Measurements from ENCODE around the gene FHAD1.
"Not testable (repeated sequence)": the region's sequence is repeated elsewhere in the genome, so short reads cannot be mapped to it uniquely, and the experiment has no call there.

The FHAD1 gene

GRCh38 chr1:15350151-15350550 is 103.1 kb downstream of the FHAD1 start:
- no peak for DNase-seq

DNA sequence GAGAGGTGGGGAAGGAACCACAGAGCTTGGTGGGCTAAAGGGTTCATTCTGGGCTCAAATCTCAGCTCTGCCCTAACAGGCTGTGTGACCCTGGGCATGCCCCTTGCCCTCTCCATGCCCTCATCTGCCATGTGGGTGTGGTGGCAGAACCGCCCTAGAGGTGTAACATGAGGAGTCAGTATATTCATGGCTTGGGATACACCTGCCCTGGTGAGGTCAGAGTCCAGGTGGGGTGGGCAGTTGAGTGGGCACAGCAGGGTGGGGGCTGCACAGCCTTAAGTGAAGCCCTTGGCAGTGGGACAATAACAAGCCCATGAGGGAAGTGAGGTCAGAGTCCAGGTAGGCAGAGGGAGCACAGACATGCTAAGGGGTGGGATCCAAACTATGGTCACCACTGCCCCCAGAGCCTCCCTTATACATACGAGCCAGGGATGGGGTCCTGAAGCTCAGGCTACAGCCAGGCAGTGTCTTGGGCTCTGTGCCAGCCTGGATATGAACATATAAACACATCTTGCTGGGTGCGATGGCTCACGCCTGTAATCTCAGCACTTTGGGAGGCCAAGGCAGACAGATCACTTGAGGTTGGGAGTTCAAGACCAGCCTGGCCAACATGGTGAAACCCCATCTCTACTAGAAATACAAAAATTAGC is 103.7 kb downstream of the FHAD1 start:
- no peak for DNase-seq

DNA sequence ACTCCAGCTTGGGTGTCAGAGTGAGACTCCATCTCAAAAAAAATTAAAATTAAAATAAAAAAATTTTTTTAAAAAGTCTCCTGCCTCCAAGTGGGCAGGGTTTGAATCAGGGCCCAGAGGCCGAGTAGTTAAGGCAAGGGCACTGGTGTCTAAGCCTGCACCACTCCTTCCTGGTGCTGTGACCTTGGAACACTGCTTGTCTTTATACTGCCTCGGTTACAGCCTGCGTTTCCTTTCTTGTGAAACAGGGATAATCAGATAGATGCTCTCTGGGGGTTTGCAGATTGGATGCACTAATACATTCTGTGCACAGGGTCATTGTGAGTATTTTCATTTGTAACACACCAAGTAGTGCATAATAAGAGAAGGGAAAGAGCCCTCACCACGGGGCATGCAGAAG is 104.3 kb downstream of the FHAD1 start:
- no peak for DNase-seq

DNA sequence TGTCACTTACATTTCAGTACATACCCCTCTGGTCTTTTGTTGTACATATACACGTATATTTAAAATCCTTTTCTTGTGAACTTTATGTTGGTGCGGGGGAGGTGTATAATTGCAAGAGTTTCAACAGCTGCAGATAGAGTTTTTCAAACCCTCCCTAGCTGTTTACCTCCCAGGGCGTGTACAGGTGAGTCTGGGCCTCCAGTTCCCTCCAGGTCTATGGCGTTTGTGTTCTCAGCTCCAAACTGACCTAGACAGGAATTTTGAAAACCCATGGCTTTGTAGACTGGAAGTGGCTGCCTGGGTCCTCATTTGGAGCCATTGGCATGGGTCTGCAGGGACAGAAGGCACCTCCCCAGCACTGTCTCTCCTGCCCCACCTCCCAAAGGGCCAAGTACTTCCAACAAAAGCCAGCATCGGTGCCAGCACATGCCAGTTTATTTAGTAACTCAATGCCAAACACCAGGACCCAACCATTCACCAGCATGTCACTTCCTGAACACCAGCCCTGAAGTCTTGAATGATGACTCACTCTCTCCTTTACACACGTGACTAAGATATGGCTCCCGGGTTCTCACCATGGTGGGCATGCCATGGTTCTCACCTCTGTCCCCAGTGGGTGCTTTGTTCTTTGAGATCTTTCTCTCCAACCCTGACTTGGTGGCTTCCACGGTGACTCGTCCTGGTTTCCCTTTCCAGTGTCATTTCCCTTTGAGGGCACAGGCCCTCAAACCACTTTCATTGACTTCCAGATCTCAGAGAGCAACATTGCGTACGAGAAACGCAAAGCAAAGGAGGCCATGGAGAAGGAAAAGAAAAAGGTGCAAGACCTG is 105.3 kb downstream of the FHAD1 start:
- peak; percentile 93 for DNase-seq

- DNase-seq, result peak; percentile 21
Observed at GRCh38 chr1:15353839-15354579, 107.0 kb downstream of the FHAD1 start.

DNA sequence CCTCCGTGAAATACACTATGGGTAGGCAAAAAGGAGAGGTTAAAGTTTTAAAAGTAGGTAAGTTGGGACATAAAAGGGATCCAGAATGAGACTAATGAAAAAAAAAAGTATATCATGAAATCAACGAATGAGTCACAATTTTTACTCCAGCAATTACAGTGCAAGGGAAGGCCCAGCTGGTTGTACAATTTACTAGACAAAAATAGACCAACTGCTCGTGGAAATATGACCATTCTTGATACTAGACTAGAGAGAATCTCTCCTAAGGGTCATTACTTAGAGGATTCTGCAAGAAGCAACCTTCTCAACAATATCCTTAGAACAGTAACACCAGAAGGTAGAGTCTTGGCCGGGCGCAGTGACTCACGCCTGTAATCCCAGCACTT is 107.5 kb downstream of the FHAD1 start:
- peak; percentile 46 for DNase-seq

- peak; percentile 93 for DNase-seq
Observed at GRCh38 chr1:15355968-15356625, 109.1 kb downstream of the FHAD1 start.

DNA sequence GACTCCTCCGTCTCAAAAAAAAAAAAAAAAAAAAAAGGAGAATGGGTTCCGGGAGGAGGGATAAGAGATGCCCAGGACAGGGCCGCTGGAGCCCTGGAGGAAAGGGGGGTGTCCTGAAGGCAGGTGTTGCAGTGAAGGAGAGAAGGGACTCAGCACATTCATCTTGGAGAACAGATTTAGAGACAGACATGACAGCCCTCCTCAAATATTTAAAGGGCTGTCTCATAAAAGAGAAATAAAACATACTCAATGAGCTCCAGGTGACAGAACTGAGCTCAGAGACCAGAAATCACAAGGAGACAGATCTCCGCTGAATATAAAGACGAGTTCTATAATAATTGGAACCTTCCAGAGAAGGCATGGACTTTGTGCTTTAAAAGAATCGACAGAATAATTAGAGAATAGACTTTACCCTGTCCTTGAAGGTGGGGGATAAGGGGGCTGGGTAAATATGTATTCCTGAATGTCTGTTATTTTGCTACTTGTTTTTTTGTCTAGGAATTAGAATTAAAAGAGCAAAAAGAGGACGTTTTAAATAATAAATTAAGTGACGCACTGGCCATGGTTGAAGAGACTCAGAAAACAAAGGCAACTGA is 110.7 kb downstream of the FHAD1 start:
- no peak for DNase-seq

GRCh38 chr1:15358565-15359133 is 111.6 kb downstream of the FHAD1 start:
- DNase-seq, result no peak

- no peak for DNase-seq
Observed at GRCh38 chr1:15360700-15361099, 113.7 kb downstream of the FHAD1 start.

- no peak for DNase-seq
Observed at GRCh38 chr1:15362096-15362736, 115.2 kb downstream of the FHAD1 start.

DNA sequence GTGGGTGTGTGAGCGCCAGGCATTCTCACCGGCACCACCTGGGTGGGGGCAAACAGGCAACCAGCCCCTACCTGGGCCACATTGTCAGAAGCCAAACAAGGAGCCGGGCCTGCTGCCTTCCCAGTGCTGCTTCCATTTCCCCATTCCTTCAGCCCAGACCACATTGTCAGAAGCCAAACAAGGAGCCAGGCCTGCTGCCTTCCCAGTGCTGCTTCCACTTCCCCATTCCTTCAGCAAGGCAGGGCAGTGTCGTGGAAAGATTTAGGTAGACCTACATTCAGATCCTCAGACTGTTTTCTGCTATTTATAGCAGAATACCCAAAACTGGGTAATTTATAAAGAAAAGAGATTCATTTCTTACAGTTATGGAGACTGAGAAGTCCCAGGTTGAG is 115.7 kb downstream of the FHAD1 start:
- DNase-seq, result no peak

DNA sequence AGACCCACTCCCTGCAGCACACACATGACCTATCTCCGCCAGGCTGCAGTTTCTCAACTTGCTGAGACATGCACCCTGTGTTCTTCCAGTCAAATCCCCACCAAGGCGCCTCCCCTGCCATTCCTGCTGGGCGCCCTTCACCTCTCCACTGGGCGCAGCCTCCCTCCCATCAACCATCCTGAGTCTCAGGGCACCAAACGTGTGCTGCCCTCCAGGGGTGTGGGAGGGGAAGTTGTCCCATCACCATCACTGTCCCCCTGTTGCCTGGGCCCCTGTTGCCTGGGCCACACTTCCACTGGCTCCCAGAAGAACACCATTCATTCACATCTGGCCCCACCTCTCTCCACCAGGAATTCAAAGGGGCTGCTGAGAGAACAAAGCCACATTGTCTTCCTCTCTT is 117.7 kb downstream of the FHAD1 start:
- no peak for DNase-seq

DNA sequence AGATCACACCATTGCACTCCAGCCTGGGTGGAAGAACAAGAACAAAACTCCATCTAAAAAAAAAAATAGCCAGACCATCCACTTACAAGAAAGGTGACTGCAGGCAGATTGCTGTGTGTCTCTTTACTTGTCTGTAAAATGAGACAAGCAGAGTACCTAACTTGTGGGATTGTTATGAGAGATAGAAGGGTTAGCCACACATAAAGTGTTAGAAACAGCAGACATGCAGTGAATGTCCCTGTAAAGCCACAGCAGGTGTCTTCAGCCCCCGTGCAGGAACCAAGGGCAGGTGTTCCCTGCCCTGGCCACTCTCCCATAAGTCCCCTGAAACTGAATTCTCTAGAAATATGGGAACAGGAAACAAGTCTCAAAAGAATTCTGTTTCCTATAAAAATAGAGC is 121.9 kb downstream of the FHAD1 start:
- DNase-seq, result no peak

DNA sequence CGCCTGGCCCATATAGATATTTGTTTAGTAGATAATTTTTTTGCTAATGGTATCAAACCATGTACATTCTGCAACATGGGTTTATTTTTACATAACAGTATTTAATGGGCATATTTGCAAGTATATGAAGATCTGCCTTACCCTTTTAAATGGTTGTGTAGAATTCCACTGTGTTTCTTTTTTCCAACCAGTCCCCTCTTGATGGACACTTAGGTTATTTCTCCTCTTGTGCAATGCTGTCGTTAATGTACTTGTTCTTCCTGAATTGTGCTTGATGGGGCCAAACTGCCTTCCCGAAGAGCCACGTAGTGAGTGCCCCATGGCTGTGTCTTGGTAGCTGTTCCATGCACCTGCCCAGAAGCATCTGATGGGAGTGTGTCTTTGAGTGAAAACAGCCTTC is 123.2 kb downstream of the FHAD1 start:
- DNase-seq, result no peak

- no peak for DNase-seq
Observed at GRCh38 chr1:15370781-15371520, 123.9 kb downstream of the FHAD1 start.

GRCh38 chr1:15371610-15372545 is 124.9 kb downstream of the FHAD1 start:
- no peak for DNase-seq

- no peak for DNase-seq
Observed at GRCh38 chr1:15378729-15379128, 131.7 kb downstream of the FHAD1 start.

DNA sequence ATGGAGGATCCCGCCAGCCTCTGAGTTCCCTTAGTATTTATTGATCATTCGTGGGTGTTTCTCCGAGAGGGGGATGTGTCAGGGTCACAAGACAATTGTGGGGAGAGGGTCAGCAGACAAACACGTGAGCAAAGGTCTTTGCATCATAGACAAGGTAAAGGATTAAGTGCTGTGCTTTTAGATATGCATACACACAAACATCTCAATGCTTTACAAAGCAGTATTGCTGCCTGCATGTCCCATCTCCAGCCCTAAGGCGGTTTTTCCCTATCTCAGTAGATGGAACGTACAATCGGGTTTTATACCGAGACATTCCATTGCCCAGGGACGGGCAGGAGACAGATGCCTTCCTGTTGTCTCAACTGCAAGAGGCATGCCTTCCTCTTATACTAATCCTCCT is 132.1 kb downstream of the FHAD1 start:
- not testable (repeated sequence) for DNase-seq

Data from EL (cell line).